Stimulated activated naive B cell treated with anti-CD40 and anti-IgM and Interleukin-4, amounts not matched to agents 10 μg/mL and 1 μg/mL and 100 μg/mL, for 72 hours (primary cell): ENCODE data around the gene SPATA21.
"Not testable (repeated sequence)": the region's sequence is repeated elsewhere in the genome, so short reads cannot be mapped to it uniquely, and the experiment has no call there.

Source experiments
- ATAC-seq, 2 donors: fragments of 150-1000 bp; cut with Tn5 transposase; replicated peaks; 2 replicates each; pipeline ENCODE4 v1.10.0; 2021; ENCODE audit warnings: moderate library complexity in 1 of 2
- DNase-seq: peaks from one replicate; pipeline ENCODE4 v3.0.0; 2021
- H3K27ac Mint-ChIP-seq: one replicate; pipeline ENCODE4 v1.8.0; 2022; ENCODE audit warnings: mild to moderate bottlenecking, mixed read lengths
- H3K27me3 Mint-ChIP-seq, 2 donors: one replicate each; pipeline ENCODE4 v1.8.0; 2022; ENCODE audit warnings: mixed read lengths in 2 of 2
- H3K36me3 Mint-ChIP-seq, 2 donors: one replicate each; pipeline ENCODE4 v1.8.0; 2022; ENCODE audit warnings: mixed read lengths in 2 of 2, mild to moderate bottlenecking in 1 of 2
- H3K4me1 Mint-ChIP-seq, 2 donors: one replicate each; pipeline ENCODE4 v1.8.0; 2022; ENCODE audit warnings: mixed read lengths in 2 of 2, mild to moderate bottlenecking in 1 of 2
- H3K4me3 Mint-ChIP-seq, 2 donors: one replicate each; pipeline ENCODE4 v1.8.0; 2022; ENCODE audit warnings: mild to moderate bottlenecking in 2 of 2, mixed read lengths in 2 of 2, moderate library complexity in 1 of 2
- H3K9me3 Mint-ChIP-seq, 2 donors: one replicate each; pipeline ENCODE4 v1.8.0; 2022; ENCODE audit warnings: mixed read lengths in 2 of 2, mild to moderate bottlenecking in 1 of 2

Gene SPATA21

GRCh38 chr1:16374266-16374665, 63.0 kb downstream of the SPATA21 start:
- Mint-ChIP-seq H3K4me1 (peaks cover 41 to 93% of the 10 kb centered on the region in 2 donors), H3K9me3 (no peaks in the 10 kb centered on the region), H3K4me3 (no peak overlapping the region), H3K27ac (peak overlapping the region; percentile 57), H3K36me3 (peaks cover 26 to 54% of the 10 kb centered on the region in 2 donors), H3K27me3 (no peaks in the 10 kb centered on the region)
- no peak for DNase-seq
- ATAC-seq = no peak

GRCh38 chr1:16372535-16373285, 64.5 kb downstream of the SPATA21 start:
- Mint-ChIP-seq H3K9me3 (no peaks in the 10 kb centered on the region), H3K27ac (no peak overlapping the region), H3K4me1 (peaks cover 40 to 92% of the 10 kb centered on the region in 2 donors), H3K27me3 (no peaks in the 10 kb centered on the region), H3K36me3 (peaks cover 33 to 57% of the 10 kb centered on the region in 2 donors), H3K4me3 (peak overlapping the region in 1 of 2 donors; percentile 2)
- DNase-seq = no peak
- no peak for ATAC-seq

GRCh38 chr1:16371725-16372124, 65.5 kb downstream of the SPATA21 start:
- H3K4me1 Mint-ChIP-seq = peaks cover 33 to 82% of the 10 kb centered on the region in 2 donors
- ATAC-seq (no peak), DNase-seq (no peak)
- no peaks in the 10 kb centered on the region for H3K27me3 Mint-ChIP-seq
- H3K9me3 Mint-ChIP-seq = no peaks in the 10 kb centered on the region
- peaks cover 31 to 55% of the 10 kb centered on the region in 2 donors for H3K36me3 Mint-ChIP-seq
- H3K4me3 Mint-ChIP-seq = peak overlapping the region; percentile 44 to 72
- H3K27ac Mint-ChIP-seq = peak overlapping the region; percentile 68

GRCh38 chr1:16369821-16370220, 67.4 kb downstream of the SPATA21 start:
- no peaks in the 10 kb centered on the region for H3K9me3 Mint-ChIP-seq
- peak overlapping the region; percentile 97 for H3K4me3 Mint-ChIP-seq
- H3K4me1 Mint-ChIP-seq = peaks cover 24 to 63% of the 10 kb centered on the region in 2 donors
- no peak for DNase-seq
- H3K27me3 Mint-ChIP-seq = no peaks in the 10 kb centered on the region
- ATAC-seq = no peak
- H3K36me3 Mint-ChIP-seq = peaks cover 31 to 42% of the 10 kb centered on the region in 2 donors
- H3K27ac Mint-ChIP-seq = no peak overlapping the region

- H3K4me3 Mint-ChIP-seq = peak overlapping the region; percentile 97
- H3K27ac Mint-ChIP-seq = peak overlapping the region; percentile 100
- no peak for ATAC-seq
- no peaks in the 10 kb centered on the region for H3K27me3 Mint-ChIP-seq
- no peaks in the 10 kb centered on the region for H3K9me3 Mint-ChIP-seq
- DNase-seq = no peak
- peaks cover 26 to 33% of the 10 kb centered on the region in 2 donors for H3K36me3 Mint-ChIP-seq
- H3K4me1 Mint-ChIP-seq = peaks cover 24 to 55% of the 10 kb centered on the region in 2 donors
Observed at GRCh38 chr1:16367968-16368890, 69.0 kb downstream of the SPATA21 start.

- H3K36me3 Mint-ChIP-seq = peaks cover 20 to 26% of the 10 kb centered on the region in 2 donors
- peaks cover 18 to 49% of the 10 kb centered on the region in 2 donors for H3K4me1 Mint-ChIP-seq
- DNase-seq = peak; percentile 93
- peak overlapping the region; percentile 97 for H3K4me3 Mint-ChIP-seq
- H3K27me3 Mint-ChIP-seq = no peaks in the 10 kb centered on the region
- no peaks in the 10 kb centered on the region for H3K9me3 Mint-ChIP-seq
- ATAC-seq = peak; percentile 71 to 76
- peak overlapping the region; percentile 100 for H3K27ac Mint-ChIP-seq
Observed at GRCh38 chr1:16367258-16367967, 69.8 kb downstream of the SPATA21 start.

- H3K4me3 Mint-ChIP-seq = peak within 1 kb of the TSS; percentile 97
- peak within 1 kb of the TSS; percentile 100 for H3K27ac Mint-ChIP-seq
- H3K27me3 Mint-ChIP-seq = no peaks in the 10 kb centered on the region
- H3K9me3 Mint-ChIP-seq = no peaks in the 10 kb centered on the region
- ATAC-seq = peak; percentile 81 to 83
- H3K36me3 Mint-ChIP-seq = peaks cover 15 to 21% of the 10 kb centered on the region in 2 donors
- peaks cover 16 to 43% of the 10 kb centered on the region in 2 donors for H3K4me1 Mint-ChIP-seq
- DNase-seq = peak; percentile 95
Observed at GRCh38 chr1:16366722-16367257, 70.4 kb downstream of the SPATA21 start, which contains the start of gene SZRD1. Gene SZRD1 (plus strand): TSS chr1:16367242. CDS start chr1:16367258, 16 bp downstream.

GRCh38 chr1:16365146-16365498, 72.1 kb downstream of the SPATA21 start:
- not testable (repeated sequence) for H3K9me3 Mint-ChIP-seq, ATAC-seq, H3K27ac Mint-ChIP-seq, DNase-seq, H3K4me3 Mint-ChIP-seq, H3K27me3 Mint-ChIP-seq
- Mint-ChIP-seq H3K4me1 (peaks cover 13 to 30% of the 10 kb centered on the region in 2 donors), H3K36me3 (peaks cover 10 to 15% of the 10 kb centered on the region in 2 donors)

- Mint-ChIP-seq H3K27ac (no peak overlapping the region), H3K4me3 (no peak overlapping the region), H3K9me3 (no peaks in the 10 kb centered on the region), H3K36me3 (peaks cover 0 to 2% of the 10 kb centered on the region in 2 donors), H3K27me3 (no peaks in the 10 kb centered on the region), H3K4me1 (peaks cover 4 to 13% of the 10 kb centered on the region in 2 donors)
- ATAC-seq (no peak), DNase-seq (no peak)
Observed at GRCh38 chr1:16356867-16357266, 80.4 kb downstream of the SPATA21 start.

- no peaks in the 10 kb centered on the region for H3K27me3 Mint-ChIP-seq
- DNase-seq = no peak
- H3K4me1 Mint-ChIP-seq = peaks cover 13 to 34% of the 10 kb centered on the region in 2 donors
- no peak overlapping the region for H3K27ac Mint-ChIP-seq
- no peak for ATAC-seq
- H3K4me3 Mint-ChIP-seq = no peak overlapping the region
- H3K36me3 Mint-ChIP-seq = peaks cover 0 to 2% of the 10 kb centered on the region in 2 donors
- H3K9me3 Mint-ChIP-seq = no peaks in the 10 kb centered on the region
Observed at GRCh38 chr1:16354619-16355018, 82.6 kb downstream of the SPATA21 start.

GRCh38 chr1:16352842-16353535, 84.2 kb downstream of the SPATA21 start:
- peaks cover 13 to 42% of the 10 kb centered on the region in 2 donors for H3K4me1 Mint-ChIP-seq
- no peak for DNase-seq
- H3K4me3 Mint-ChIP-seq = peak overlapping the region; percentile 94 to 97
- no peaks in the 10 kb centered on the region for H3K27me3 Mint-ChIP-seq
- ATAC-seq = peak in 1 of 2 donors; percentile 11
- peak overlapping the region; percentile 97 for H3K27ac Mint-ChIP-seq
- H3K9me3 Mint-ChIP-seq = no peaks in the 10 kb centered on the region
- H3K36me3 Mint-ChIP-seq = peaks cover 0 to 2% of the 10 kb centered on the region in 2 donors

GRCh38 chr1:16351994-16352841, 85.0 kb downstream of the SPATA21 start, which contains the start of gene FBXO42:
Gene FBXO42 (minus strand): TSS chr1:16352480. CDS start chr1:16315418, 37,062 bp downstream.
- ATAC-seq = peak; percentile 94 to 95
- DNase-seq = peak; percentile 91
- no peaks in the 10 kb centered on the region for H3K27me3 Mint-ChIP-seq
- peaks cover 0 to 2% of the 10 kb centered on the region in 2 donors for H3K36me3 Mint-ChIP-seq
- H3K4me3 Mint-ChIP-seq = peak within 1 kb of the TSS; percentile 94 to 97
- H3K9me3 Mint-ChIP-seq = no peaks in the 10 kb centered on the region
- H3K4me1 Mint-ChIP-seq = peaks cover 13 to 47% of the 10 kb centered on the region in 2 donors
- peak within 1 kb of the TSS; percentile 97 for H3K27ac Mint-ChIP-seq
